Stimulated activated naive CD8-positive, alpha-beta T cell treated with anti-CD3 and anti-CD28 coated beads, Interleukin-15, Interleukin-2, amounts not matched to agents 100 ng/mL and 50 ng/mL, for 24 hours (primary cell): ENCODE measurements around the gene SUSD2.
"Not testable (repeated sequence)": the region's sequence is repeated elsewhere in the genome, so short reads cannot be mapped to it uniquely, and the experiment has no call there.

Experiments used
- H3K27ac Mint-ChIP-seq: one replicate; pipeline ENCODE4 v1.8.0; 2021; ENCODE audit warnings: mild to moderate bottlenecking, mixed read lengths
- H3K27me3 Mint-ChIP-seq: one replicate; pipeline ENCODE4 v1.8.0; 2021; ENCODE audit warnings: mixed read lengths
- H3K36me3 Mint-ChIP-seq: one replicate; pipeline ENCODE4 v1.8.0; 2021; ENCODE audit warnings: low read depth, mixed read lengths
- H3K4me1 Mint-ChIP-seq: one replicate; pipeline ENCODE4 v1.8.0; 2021; ENCODE audit warnings: low read depth, mixed read lengths
- H3K4me3 Mint-ChIP-seq: one replicate; pipeline ENCODE4 v1.8.0; 2021; ENCODE audit warnings: mild to moderate bottlenecking, mixed read lengths
- H3K9me3 Mint-ChIP-seq: one replicate; pipeline ENCODE4 v1.8.0; 2021; ENCODE audit warnings: mixed read lengths

SUSD2 gene, protein sequence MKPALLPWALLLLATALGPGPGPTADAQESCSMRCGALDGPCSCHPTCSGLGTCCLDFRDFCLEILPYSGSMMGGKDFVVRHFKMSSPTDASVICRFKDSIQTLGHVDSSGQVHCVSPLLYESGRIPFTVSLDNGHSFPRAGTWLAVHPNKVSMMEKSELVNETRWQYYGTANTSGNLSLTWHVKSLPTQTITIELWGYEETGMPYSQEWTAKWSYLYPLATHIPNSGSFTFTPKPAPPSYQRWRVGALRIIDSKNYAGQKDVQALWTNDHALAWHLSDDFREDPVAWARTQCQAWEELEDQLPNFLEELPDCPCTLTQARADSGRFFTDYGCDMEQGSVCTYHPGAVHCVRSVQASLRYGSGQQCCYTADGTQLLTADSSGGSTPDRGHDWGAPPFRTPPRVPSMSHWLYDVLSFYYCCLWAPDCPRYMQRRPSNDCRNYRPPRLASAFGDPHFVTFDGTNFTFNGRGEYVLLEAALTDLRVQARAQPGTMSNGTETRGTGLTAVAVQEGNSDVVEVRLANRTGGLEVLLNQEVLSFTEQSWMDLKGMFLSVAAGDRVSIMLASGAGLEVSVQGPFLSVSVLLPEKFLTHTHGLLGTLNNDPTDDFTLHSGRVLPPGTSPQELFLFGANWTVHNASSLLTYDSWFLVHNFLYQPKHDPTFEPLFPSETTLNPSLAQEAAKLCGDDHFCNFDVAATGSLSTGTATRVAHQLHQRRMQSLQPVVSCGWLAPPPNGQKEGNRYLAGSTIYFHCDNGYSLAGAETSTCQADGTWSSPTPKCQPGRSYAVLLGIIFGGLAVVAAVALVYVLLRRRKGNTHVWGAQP

DNA sequence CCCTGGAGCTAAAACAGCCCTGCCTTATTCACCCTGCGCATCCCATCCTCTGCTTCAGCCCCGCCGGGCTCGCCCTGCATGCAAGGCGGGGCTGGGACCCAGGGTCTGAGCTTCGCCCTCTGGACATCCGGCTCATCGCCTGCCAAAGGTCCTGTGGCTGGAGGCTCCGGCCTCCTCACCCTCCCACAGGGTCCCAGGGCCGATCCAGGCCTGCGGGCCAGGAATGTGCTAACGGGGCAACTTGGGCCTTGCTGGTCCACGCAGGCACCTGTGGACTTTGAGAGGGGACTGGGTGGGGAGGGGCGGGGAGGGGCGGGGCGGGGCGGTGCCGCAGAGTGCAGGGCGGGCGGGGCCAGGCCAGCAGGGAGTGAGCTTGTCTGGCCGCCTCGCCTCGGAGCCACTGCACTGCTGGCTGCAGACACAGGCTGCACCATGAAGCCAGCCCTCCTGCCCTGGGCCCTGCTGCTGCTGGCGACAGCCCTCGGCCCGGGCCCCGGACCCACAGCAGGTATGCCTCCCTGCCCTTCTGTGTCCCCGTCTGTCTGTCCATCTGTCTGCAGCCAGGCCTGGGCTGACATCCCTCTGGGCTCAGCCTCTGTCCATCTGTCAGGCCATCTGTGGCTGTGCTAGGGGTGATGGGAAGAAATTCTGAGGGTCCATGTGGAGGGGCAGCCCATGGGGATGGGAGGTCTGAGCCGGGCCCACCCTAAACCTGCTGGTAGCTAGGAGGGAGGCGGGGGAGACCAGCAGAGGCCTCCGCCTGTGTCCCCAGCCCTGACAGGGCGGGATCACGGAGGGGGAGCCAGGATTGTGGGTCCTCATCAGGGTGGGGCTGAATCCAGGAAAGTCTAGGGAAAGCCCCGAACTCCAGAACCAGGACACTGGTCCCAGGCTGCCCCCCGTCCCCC lies at the start of gene SUSD2:
Gene SUSD2, plus strand, starts transcription at position 400 of the 908 bp plus-strand sequence. Its CDS starts 33 bp downstream, at position 433.
- H3K9me3 Mint-ChIP-seq: no peaks in the 10 kb centered on the region
- H3K36me3 Mint-ChIP-seq: no peaks in the 10 kb centered on the region
- no peaks in the 10 kb centered on the region for H3K27me3 Mint-ChIP-seq
- no peak within 1 kb of the TSS for H3K4me3 Mint-ChIP-seq
- no peaks in the 10 kb centered on the region for H3K4me1 Mint-ChIP-seq
- no peak within 1 kb of the TSS for H3K27ac Mint-ChIP-seq

DNA sequence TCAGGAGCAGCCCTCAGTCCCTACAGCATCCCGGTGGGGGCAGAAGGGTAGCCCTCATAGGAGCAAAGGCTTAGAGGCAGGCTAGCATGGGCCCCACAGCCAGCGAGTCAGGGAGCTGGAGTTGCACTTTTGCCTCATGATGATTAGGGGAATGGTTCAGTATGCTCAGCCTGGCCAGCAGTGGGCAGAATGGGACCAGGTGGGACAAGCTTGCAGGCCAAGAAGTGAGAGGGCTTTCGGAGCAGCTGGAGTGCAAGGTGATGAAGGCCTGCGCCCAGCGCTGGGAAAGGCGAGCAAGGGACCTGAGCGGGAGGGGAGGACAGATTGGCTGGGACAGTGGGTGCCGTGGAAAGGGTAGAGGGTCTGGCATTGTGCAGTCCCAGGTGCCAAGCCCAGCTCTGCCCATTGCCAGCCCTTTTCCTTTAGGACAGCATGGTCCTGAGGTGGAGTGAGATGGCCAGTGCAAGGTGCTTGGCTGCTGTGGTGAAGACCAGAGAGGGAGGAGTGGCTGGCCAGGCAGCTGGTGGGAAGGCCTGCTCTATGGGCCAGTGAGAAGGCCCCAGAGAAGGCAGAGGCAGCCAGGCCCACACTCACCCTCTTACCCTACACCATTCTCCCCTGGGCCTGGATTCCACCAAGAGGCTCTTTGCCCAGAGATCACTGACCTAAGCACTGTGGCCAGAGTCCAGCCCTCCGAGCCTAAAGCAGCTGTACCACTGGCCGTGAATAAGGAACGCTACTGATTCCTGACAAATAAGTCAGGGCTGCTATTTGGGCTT lies 47.9 kb upstream of the SUSD2 start:
- Mint-ChIP-seq H3K27ac (no peak overlapping the region), H3K9me3 (no peaks in the 10 kb centered on the region), H3K36me3 (peaks cover 37% of the 10 kb centered on the region), H3K27me3 (no peaks in the 10 kb centered on the region), H3K4me3 (no peak overlapping the region), H3K4me1 (peaks cover 27% of the 10 kb centered on the region)

DNA sequence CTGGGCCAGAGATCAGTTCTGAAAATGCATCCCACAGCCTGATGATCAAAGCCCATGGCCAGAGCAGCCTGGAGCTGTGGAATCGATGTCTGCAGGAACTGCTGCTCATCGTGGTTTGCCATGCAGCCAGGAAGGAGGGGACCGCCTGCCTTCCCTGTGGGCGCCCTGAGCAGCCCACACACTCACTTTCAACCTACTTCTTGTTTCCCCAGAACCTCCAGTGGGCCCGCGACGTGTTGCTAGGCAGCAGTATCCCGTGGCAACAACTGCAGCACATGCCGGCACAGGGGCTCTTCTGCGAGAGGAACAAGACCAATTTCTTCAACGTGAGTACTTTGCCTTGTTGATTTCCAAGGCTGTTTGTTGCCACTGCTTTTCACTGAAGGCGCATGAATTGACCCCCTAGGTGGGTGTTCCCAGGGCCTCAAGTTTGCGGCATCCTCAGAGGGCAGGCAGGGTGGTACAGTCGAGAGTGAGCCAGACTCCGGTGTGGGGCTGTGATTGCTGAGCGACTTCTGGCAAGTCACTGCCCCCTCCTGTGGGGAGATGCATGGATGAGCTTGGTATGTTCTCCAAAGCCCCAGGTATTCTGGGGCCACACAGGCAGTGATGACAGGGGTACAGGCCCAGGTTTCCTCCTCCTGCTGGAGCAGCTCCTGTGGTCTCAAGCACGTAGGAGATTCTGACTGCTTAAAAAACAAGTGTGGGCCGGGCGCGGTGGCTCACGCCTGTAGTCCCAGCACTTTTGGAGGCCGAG lies 47.0 kb upstream of the SUSD2 start:
- no peaks in the 10 kb centered on the region for H3K27me3 Mint-ChIP-seq
- H3K4me1 Mint-ChIP-seq: peaks cover 27% of the 10 kb centered on the region
- peaks cover 45% of the 10 kb centered on the region for H3K36me3 Mint-ChIP-seq
- H3K27ac Mint-ChIP-seq: peak overlapping the region; percentile 52
- no peaks in the 10 kb centered on the region for H3K9me3 Mint-ChIP-seq
- H3K4me3 Mint-ChIP-seq: no peak overlapping the region

DNA sequence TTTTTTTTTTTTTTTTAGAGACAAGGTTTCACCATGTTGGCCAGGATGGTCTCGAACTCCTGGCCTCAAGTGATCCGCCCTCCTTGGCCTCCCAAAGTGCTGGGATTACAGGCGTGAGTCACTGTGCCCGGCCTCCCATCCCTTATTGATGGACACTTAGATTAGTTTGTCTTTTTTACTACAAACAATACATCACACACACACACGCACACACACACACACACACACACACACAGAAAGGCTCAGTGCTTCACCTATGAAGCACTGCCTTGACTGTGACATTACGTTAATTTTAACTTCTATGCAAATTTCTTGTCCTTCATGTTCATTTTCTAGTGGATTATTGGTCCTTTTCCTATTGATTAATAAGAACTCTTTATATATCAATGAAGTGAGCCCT lies 44.8 kb upstream of the SUSD2 start:
- H3K27ac Mint-ChIP-seq, H3K27me3 Mint-ChIP-seq, H3K9me3 Mint-ChIP-seq, H3K4me3 Mint-ChIP-seq: not testable (repeated sequence)
- Mint-ChIP-seq H3K4me1 (peaks cover 45% of the 10 kb centered on the region), H3K36me3 (peaks cover 45% of the 10 kb centered on the region)

DNA sequence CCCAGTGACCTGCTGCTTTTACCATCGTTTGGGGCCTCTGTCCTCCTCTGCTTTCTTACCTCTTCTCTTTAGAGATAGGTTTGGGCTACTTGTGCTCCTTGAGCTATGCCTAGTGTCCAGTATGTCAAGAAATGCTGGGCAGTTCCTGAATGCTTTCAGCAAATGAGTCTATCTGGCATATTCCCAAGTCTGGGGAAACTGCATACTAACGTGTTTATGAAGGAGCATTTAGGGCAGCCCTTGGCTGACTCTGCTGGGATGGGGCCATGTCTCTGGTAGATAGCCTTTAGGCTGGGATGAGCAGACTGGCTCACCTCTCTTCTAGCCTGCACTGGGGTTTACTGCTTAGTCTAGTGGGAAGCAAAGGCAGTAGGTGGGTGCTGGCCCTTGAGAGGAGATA lies 43.7 kb upstream of the SUSD2 start:
- no peak overlapping the region for H3K4me3 Mint-ChIP-seq
- H3K4me1 Mint-ChIP-seq: peaks cover 56% of the 10 kb centered on the region
- H3K27ac Mint-ChIP-seq: peak overlapping the region; percentile 63
- H3K9me3 Mint-ChIP-seq: no peaks in the 10 kb centered on the region
- H3K36me3 Mint-ChIP-seq: peaks cover 45% of the 10 kb centered on the region
- no peaks in the 10 kb centered on the region for H3K27me3 Mint-ChIP-seq

DNA sequence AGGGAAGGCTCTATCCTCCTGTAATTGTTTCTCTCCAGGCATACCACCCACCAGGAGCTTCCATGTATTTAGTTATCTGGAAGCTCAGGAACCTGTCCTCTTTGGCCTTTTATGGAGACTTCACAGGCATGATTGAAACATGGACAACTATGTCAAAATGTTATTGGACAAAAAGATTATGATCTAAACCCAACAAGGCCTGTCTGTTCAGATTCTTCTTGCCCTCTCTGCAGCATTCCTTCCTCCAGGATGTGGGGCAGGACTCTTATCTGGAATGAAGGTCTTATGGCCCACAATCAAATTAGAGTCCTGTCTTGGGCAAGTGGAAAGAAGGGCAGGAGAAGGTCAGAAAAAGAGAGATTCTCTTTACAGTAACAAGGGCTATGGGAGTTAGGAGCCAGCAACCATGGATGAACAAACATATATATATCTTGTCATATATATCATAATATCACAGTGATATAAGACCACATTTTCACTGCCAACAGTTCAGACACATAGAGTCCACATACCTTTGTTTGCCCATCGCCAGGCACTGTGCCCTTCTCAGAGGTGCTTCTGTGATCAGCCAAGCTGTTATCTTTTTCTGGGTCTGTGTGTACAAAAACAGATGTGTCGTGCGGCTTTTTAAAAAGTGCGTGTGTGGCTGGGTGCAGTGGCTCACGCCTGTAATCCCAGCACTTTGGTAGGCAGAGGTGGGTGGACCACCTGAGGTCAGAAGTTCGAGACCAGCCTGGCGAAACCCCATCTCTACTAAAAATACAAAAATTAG lies 42.5 kb upstream of the SUSD2 start:
- H3K4me1 Mint-ChIP-seq: peaks cover 58% of the 10 kb centered on the region
- H3K36me3 Mint-ChIP-seq: peaks cover 39% of the 10 kb centered on the region
- H3K4me3 Mint-ChIP-seq: no peak overlapping the region

DNA sequence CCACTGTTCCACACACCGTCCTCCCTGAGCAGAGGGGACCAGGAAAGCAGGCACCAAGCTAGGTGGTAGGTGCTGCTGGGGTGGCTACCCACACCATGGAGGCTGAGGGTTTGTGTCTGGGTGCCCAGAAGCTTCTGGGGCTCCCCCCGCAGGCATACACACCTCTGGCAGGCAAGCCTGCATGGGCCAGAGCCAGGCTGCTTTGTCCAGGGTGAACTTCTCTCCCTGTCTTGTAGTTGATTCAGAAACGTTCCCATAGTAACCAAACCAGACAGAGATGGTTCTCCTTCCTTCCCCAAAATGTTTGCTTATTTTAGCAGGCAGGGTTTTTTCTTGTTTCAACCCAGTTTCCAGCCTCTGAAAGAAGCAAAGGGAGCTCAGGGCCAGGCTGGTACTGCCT lies 40.9 kb upstream of the SUSD2 start:
- Mint-ChIP-seq H3K4me1 (peaks cover 63% of the 10 kb centered on the region), H3K27ac (no peak overlapping the region), H3K36me3 (peaks cover 33% of the 10 kb centered on the region), H3K27me3 (no peaks in the 10 kb centered on the region), H3K4me3 (no peak overlapping the region), H3K9me3 (no peaks in the 10 kb centered on the region)

More for the DNA sequence above, 42.5 kb upstream of the SUSD2 start:
- Mint-ChIP-seq H3K27me3 (no peaks in the 10 kb centered on the region), H3K9me3 (no peaks in the 10 kb centered on the region), H3K27ac (no peak overlapping the region)

DNA sequence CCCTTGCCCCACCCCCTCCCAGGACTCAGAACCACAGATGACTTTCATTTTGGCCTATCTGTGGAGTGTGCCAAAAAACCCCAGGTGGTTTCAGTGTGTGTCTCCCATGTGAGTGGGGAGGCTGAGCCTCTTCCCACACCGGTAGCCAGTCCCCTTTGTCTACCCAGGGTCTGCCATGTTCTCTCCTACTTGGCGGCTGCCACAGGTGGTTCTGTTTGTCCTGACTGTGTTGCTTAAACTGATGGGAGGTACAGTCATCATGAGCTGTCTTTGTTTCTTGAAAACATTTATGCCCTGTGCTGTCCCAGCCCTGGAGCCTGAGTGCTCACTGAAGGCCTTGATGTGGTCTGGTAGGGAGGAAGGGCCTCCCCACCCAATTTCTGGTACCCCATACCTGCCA lies 39.7 kb upstream of the SUSD2 start:
- H3K4me1 Mint-ChIP-seq: peaks cover 66% of the 10 kb centered on the region
- H3K36me3 Mint-ChIP-seq: peaks cover 24% of the 10 kb centered on the region
- peak overlapping the region; percentile 21 for H3K27ac Mint-ChIP-seq
- H3K27me3 Mint-ChIP-seq: no peaks in the 10 kb centered on the region
- H3K4me3 Mint-ChIP-seq: no peak overlapping the region
- H3K9me3 Mint-ChIP-seq: no peaks in the 10 kb centered on the region

DNA sequence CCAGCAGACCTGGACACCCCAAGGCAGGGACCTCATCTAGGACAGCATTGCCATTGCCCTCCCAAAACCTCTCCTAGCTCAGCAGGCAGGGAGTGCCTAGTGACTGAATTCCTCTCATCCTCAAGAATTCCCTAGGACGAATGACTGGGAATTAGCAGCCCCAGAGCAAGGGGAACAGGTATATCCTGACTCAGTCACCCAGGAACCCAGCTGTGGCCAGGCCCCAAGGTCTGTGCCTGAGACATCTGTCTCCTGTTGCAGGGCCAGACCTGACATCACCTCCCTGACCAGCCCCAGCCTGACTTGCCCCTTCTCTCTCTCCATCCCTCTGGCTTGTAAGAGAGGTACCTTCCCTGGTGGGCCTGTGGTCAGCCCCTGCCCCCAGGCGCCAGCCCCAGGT lies 39.0 kb upstream of the SUSD2 start:
- Mint-ChIP-seq H3K36me3 (peaks cover 17% of the 10 kb centered on the region), H3K4me3 (no peak overlapping the region), H3K9me3 (no peaks in the 10 kb centered on the region), H3K4me1 (peaks cover 67% of the 10 kb centered on the region), H3K27me3 (no peaks in the 10 kb centered on the region), H3K27ac (no peak overlapping the region)

DNA sequence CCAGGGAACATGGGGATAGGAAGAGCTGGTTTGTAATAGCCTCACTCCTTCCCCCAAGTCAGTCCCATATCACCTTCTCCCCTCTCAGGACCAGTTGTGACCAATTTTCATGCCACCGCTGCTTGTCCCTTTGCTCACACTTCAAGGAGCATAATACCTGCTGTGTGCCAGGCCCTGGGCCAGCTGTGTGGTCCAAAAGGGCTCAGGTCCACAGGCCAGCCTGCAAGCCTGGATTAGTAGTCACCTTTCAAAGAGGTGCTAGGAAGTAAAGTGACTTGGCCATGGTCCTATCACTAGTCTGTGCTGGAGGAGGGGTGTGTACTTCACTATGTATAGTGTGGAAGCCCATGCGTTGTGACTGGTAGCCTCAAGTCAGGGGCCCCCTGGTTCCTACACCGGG lies 38.5 kb upstream of the SUSD2 start:
- Mint-ChIP-seq H3K4me1 (peaks cover 73% of the 10 kb centered on the region), H3K9me3 (no peaks in the 10 kb centered on the region), H3K27ac (no peak overlapping the region)

DNA sequence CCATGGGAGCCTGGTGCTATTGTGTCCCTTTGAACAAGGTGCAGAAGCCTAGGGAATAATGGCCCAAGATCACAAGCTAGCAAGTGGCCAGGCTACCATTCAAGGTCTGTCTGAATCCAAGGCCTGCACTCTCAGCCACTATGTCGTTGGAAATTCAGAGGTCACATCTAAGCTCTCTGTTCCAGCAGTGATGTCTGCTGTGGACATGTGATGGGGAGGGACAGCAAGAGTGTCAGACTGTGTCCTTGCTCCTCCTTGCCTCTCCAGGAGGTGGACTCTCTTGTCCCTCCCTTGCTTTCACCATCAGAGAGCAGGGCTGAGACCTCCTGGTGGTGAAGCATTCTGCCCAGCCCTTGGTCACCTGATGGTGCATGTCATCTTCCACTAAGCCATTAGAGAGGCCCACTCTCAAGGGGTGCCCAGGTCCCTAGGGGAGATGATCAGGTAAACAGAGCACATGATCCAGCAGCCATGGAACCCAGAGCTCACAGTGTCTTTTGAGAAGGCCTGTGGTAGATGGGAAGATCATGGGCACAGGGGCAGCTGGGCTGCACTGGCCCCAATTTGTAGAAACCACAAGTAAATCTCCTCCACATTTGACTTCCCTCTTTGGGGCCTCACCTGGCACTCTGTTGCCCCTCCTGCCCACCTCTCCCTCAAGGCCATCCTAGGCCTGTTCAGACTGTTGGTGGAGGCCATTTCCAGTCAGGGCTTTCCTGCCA lies 37.1 kb upstream of the SUSD2 start:
- no peaks in the 10 kb centered on the region for H3K9me3 Mint-ChIP-seq
- H3K4me3 Mint-ChIP-seq: no peak overlapping the region
- peak overlapping the region; percentile 65 for H3K27ac Mint-ChIP-seq
- H3K36me3 Mint-ChIP-seq: peaks cover 5% of the 10 kb centered on the region
- H3K4me1 Mint-ChIP-seq: peaks cover 77% of the 10 kb centered on the region
- H3K27me3 Mint-ChIP-seq: no peaks in the 10 kb centered on the region

More for the DNA sequence above, 38.5 kb upstream of the SUSD2 start:
- H3K36me3 Mint-ChIP-seq: peaks cover 18% of the 10 kb centered on the region
- no peaks in the 10 kb centered on the region for H3K27me3 Mint-ChIP-seq
- no peak overlapping the region for H3K4me3 Mint-ChIP-seq

DNA sequence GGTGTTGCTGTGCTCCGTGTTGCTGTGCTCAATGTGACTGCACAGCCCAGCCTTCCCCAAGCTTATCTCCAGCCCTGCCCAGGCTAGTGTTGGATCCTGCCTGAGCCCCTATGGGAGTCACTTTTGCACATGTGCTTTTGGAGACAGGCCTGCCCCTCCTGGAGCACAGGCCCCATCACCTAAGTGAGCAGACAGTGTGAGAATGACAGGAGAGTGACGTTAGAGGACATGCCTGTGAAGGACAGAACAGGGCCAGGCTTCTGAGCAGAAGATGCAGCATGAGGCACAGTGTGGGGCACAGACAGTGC lies 36.6 kb upstream of the SUSD2 start:
- Mint-ChIP-seq H3K4me3 (no peak overlapping the region), H3K27me3 (no peaks in the 10 kb centered on the region), H3K27ac (peak overlapping the region; percentile 65), H3K4me1 (peaks cover 78% of the 10 kb centered on the region), H3K36me3 (peaks cover 5% of the 10 kb centered on the region), H3K9me3 (no peaks in the 10 kb centered on the region)
